ENCODE data around the gene EEA1. TPM values are rescaled to one million over a fixed set of nuclear protein-coding genes. Genes with fewer than 3 reads are reported as not detected.

Gene EEA1
- total RNA-seq, 1 donor from 2014 or later, result 11.6 TPM

GRCh38 chr12:92927055-92927435 is 2.0 kb downstream of the EEA1 start:
- Mint-ChIP-seq H3K27me3 (ENCODE audit: insufficient read depth, low read depth) (no peaks in the 10 kb centered on the region), H3K4me1 (peaks cover 28% of the 10 kb centered on the region), H3K27ac (no peak overlapping the region), H3K36me3 (peaks cover 9% of the 10 kb centered on the region), H3K9me3 (peaks cover 9% of the 10 kb centered on the region), H3K4me3 (peak overlapping the region; percentile 84)
- Histone ChIP-seq H3K4me1 (peaks cover 30% of the 10 kb centered on the region), H2AFZ (replicated peaks) (no peak overlapping the region), H3F3A (ENCODE audit: low read depth) (peaks cover 20% of the 10 kb centered on the region), H3K4me2 (peak overlapping the region; percentile 96), H3K79me2 (ENCODE audit: low read depth) (peaks cover 64% of the 10 kb centered on the region), H3K4me3 (peak overlapping the region; percentile 71), H3K36me3 (no peaks in the 10 kb centered on the region), H3K9me3 (ENCODE audit: low read depth) (no peaks in the 10 kb centered on the region), H3K27ac (no peak overlapping the region), H3K9ac (no peak overlapping the region), H4K20me1 (ENCODE audit: low read depth) (no peaks in the 10 kb centered on the region), H3K27me3 (no peaks in the 10 kb centered on the region)
- peak; percentile 42 for DNase-seq (ENCODE audit: low spot score)
- TF ChIP-seq CTCF (IDR thresholded peaks at IDR 0.05) (peak; percentile 32), EZH2 (IDR thresholded peaks at IDR 0.05) (no peak), EZH2phosphoT487 (IDR thresholded peaks at IDR 0.05) (no peak)

DNA sequence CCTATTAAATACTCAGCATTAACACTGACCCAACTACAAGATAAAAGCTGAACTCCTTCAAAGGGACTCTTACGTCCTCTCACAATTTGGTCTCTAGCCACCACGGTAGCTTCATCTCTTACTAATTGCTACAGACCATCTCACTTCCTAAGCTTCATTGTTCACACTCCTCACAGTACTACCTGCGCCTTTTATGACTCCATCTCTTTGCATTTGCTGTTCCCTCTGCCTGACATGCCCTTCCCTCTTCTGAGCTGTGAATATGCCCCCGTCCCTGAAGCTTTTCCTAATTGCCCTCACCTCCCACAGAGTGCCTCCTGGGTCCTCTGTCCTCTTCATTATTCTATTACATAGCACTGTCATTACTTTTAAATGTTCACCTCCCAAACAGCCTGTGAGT is 2.5 kb downstream of the EEA1 start:
- DNase-seq (ENCODE audit: low spot score), result peak; percentile 6
- Histone ChIP-seq H3K79me2 (ENCODE audit: low read depth) (peaks cover 68% of the 10 kb centered on the region), H3K9ac (no peak overlapping the region), H3K27ac (no peak overlapping the region), H3K4me2 (peak overlapping the region; percentile 96), H3K4me3 (no peak overlapping the region), H3K27me3 (no peaks in the 10 kb centered on the region), H2AFZ (replicated peaks) (no peak overlapping the region), H3K36me3 (no peaks in the 10 kb centered on the region), H3F3A (ENCODE audit: low read depth) (peaks cover 20% of the 10 kb centered on the region), H3K4me1 (peaks cover 30% of the 10 kb centered on the region), H3K9me3 (ENCODE audit: low read depth) (no peaks in the 10 kb centered on the region), H4K20me1 (ENCODE audit: low read depth) (no peaks in the 10 kb centered on the region)
- Mint-ChIP-seq H3K4me1 (peaks cover 28% of the 10 kb centered on the region), H3K27ac (no peak overlapping the region), H3K9me3 (peaks cover 12% of the 10 kb centered on the region), H3K4me3 (peak overlapping the region; percentile 0), H3K27me3 (ENCODE audit: insufficient read depth, low read depth) (no peaks in the 10 kb centered on the region), H3K36me3 (peaks cover 11% of the 10 kb centered on the region)
- TF ChIP-seq EZH2phosphoT487 (IDR thresholded peaks at IDR 0.05), result no peak
- TF ChIP-seq CTCF (IDR thresholded peaks at IDR 0.05), result no peak
- no peak for TF ChIP-seq EZH2 (IDR thresholded peaks at IDR 0.05)

DNA sequence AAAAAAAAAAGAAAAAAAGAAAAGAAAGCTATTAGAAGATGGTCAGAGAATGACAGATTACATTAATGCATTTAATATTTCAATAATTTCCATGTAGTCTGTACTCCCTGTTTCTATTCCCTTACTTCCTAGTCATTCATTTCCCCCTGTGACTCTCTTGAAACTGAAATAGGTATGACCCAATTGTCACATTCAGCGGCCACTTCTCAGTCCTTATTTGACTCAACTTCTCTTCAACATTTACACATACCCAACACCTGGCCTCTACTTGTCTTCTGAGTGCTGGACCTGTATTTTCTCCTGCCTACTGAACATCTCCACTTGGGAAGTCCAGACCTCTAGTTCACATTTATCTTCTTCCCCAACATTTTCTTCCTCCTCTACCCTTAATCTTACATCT is 7.2 kb downstream of the EEA1 start:
- TF ChIP-seq EZH2 (IDR thresholded peaks at IDR 0.05) (no peak), EZH2phosphoT487 (IDR thresholded peaks at IDR 0.05) (no peak), CTCF (IDR thresholded peaks at IDR 0.05) (no peak)
- H3K9me3 Mint-ChIP-seq, result peaks cover 12% of the 10 kb centered on the region
- Histone ChIP-seq H4K20me1 (ENCODE audit: low read depth) (no peaks in the 10 kb centered on the region), H3K27ac (no peak overlapping the region), H3K36me3 (no peaks in the 10 kb centered on the region), H3K79me2 (ENCODE audit: low read depth) (peaks cover 52% of the 10 kb centered on the region), H3F3A (ENCODE audit: low read depth) (peaks cover 7% of the 10 kb centered on the region), H3K9me3 (ENCODE audit: low read depth) (no peaks in the 10 kb centered on the region), H3K4me1 (peaks cover 11% of the 10 kb centered on the region), H3K27me3 (no peaks in the 10 kb centered on the region), H2AFZ (replicated peaks) (no peak overlapping the region), H3K4me3 (no peak overlapping the region), H3K4me2 (no peak overlapping the region), H3K9ac (no peak overlapping the region)
- no peak overlapping the region for H3K27ac Mint-ChIP-seq
- peaks cover 11% of the 10 kb centered on the region for H3K36me3 Mint-ChIP-seq
- H3K27me3 Mint-ChIP-seq (ENCODE audit: insufficient read depth, low read depth), result no peaks in the 10 kb centered on the region
- no peak for DNase-seq (ENCODE audit: low spot score)
- no peak overlapping the region for H3K4me3 Mint-ChIP-seq
- peaks cover 5% of the 10 kb centered on the region for H3K4me1 Mint-ChIP-seq

All from neural progenitor cell (in vitro differentiated cells).